Suppressor macrophage treated with lipopolysaccharide for 1 hour (primary cell): Measurements from ENCODE around the gene CNTNAP2.

ENCODE experiments used
- DNase-seq, 3 donors: peaks; one replicate each; pipeline ENCODE4 v3.0.0-alpha.2; 2020 to 2022

CNTNAP2 gene

GRCh38 chr7:146443102-146443501 is 326.5 kb downstream of the CNTNAP2 start:
- no peak for DNase-seq

GRCh38 chr7:146449625-146450024 is 333.0 kb downstream of the CNTNAP2 start:
- DNase-seq: no peak

GRCh38 chr7:146455091-146455655 is 338.6 kb downstream of the CNTNAP2 start:
- DNase-seq: no peak

GRCh38 chr7:146479040-146479439 is 362.4 kb downstream of the CNTNAP2 start:
- no peak for DNase-seq

- no peak for DNase-seq
Measured at GRCh38 chr7:146486519-146486918, 369.9 kb downstream of the CNTNAP2 start.

GRCh38 chr7:146492017-146492416 is 375.4 kb downstream of the CNTNAP2 start:
- no peak for DNase-seq

- no peak for DNase-seq
Measured at GRCh38 chr7:146494952-146495596, 378.5 kb downstream of the CNTNAP2 start.

GRCh38 chr7:146496657-146497056 is 380.1 kb downstream of the CNTNAP2 start:
- DNase-seq: no peak

GRCh38 chr7:146499970-146500369 is 383.4 kb downstream of the CNTNAP2 start:
- no peak for DNase-seq

GRCh38 chr7:146503844-146504243 is 387.2 kb downstream of the CNTNAP2 start:
- no peak for DNase-seq

- DNase-seq: no peak
Measured at GRCh38 chr7:146510088-146510680, 393.6 kb downstream of the CNTNAP2 start.

- DNase-seq: no peak
Measured at GRCh38 chr7:146514304-146514703, 397.7 kb downstream of the CNTNAP2 start.

GRCh38 chr7:146528581-146528980 is 412.0 kb downstream of the CNTNAP2 start:
- DNase-seq: no peak

GRCh38 chr7:146539836-146540235 is 423.2 kb downstream of the CNTNAP2 start:
- DNase-seq: no peak

GRCh38 chr7:146542101-146542500 is 425.5 kb downstream of the CNTNAP2 start:
- no peak for DNase-seq

- no peak for DNase-seq
Measured at GRCh38 chr7:146544748-146545147, 428.1 kb downstream of the CNTNAP2 start.

- no peak for DNase-seq
Measured at GRCh38 chr7:146548816-146549215, 432.2 kb downstream of the CNTNAP2 start.

- no peak for DNase-seq
Measured at GRCh38 chr7:146554556-146554955, 438.0 kb downstream of the CNTNAP2 start.

GRCh38 chr7:146557971-146558469 is 441.4 kb downstream of the CNTNAP2 start:
- no peak for DNase-seq

GRCh38 chr7:146565872-146566271 is 449.3 kb downstream of the CNTNAP2 start:
- no peak for DNase-seq

- no peak for DNase-seq
Measured at GRCh38 chr7:146575903-146576302, 459.3 kb downstream of the CNTNAP2 start.

- DNase-seq: no peak
Measured at GRCh38 chr7:146591976-146592375, 475.4 kb downstream of the CNTNAP2 start.

GRCh38 chr7:146606628-146607027 is 490.0 kb downstream of the CNTNAP2 start:
- DNase-seq: no peak

GRCh38 chr7:146619641-146620040 is 503.0 kb downstream of the CNTNAP2 start:
- DNase-seq: no peak
